IMR-90 (cell line): ENCODE data around the gene ZNF688. TPM values are rescaled to one million over a fixed set of nuclear protein-coding genes. Genes with fewer than 3 reads are reported as not detected.

Experiments
- ATAC-seq: fragments of 200-7000 bp; cut with Tn5 transposase; 2 replicates; pipeline ENCODE4 v1.9.1; 2020; ENCODE audit warnings: low read depth, mild to moderate bottlenecking, moderate library complexity
- BruUV-seq: library from RNA; stranded (reverse); fragments of 400-500 nt; replicated peaks from 2 replicates; lab custom pipeline; 2021; lab: Mats Ljungman, UMichigan
- CTCF ChIA-PET: fragments of 300-600 bp; formaldehyde crosslinking; extraction: SDS; loops from one replicate; lab custom pipeline; 2021; ENCODE audit warnings: antibody characterized with exemption; lab: Yijun Ruan, JAX
- POLR2A ChIA-PET: fragments of 300-600 bp; sonication (Branson Sonifier 250); formaldehyde crosslinking; loops from one replicate; lab custom pipeline; 2022; ENCODE audit warnings: antibody characterized with exemption; ENCODE audit not compliant: unreplicated experiment; lab: Charles Lee
- DNase-seq: peaks from one replicate; pipeline ENCODE4 v3.0.0; 2013
- H2AFZ ChIP-seq: replicated peaks from 2 replicates; pipeline ENCODE3; 2013; ENCODE audit warnings: low read length, mild to moderate bottlenecking; ENCODE audit not compliant: poor library complexity
- H2AK5ac ChIP-seq: 2 replicates; pipeline ENCODE4 v1.6.1; 2013; ENCODE audit warnings: low read depth, low read length, inconsistent platforms
- H2AK9ac ChIP-seq: replicated peaks from 2 replicates; pipeline ENCODE3; 2013; ENCODE audit warnings: mild to moderate bottlenecking, low read depth, low read length, moderate library complexity; ENCODE audit not compliant: poor library complexity
- H2BK120ac ChIP-seq: 2 replicates; pipeline ENCODE4 v1.6.1; 2013; ENCODE audit warnings: low read depth, low read length, inconsistent platforms
- H2BK15ac ChIP-seq: 3 replicates; pipeline ENCODE4 v1.6.1; 2013; ENCODE audit warnings: low read depth, low read length, inconsistent platforms
- H2BK20ac ChIP-seq: 2 replicates; pipeline ENCODE4 v1.6.1; 2013; ENCODE audit warnings: low read depth, mild to moderate bottlenecking, inconsistent platforms, low read length, moderate library complexity
- H2BK5ac ChIP-seq: 2 replicates; pipeline ENCODE4 v1.6.1; 2013; ENCODE audit warnings: mild to moderate bottlenecking, low read depth, low read length, inconsistent platforms; ENCODE audit not compliant: poor library complexity, severe bottlenecking
- H3K14ac ChIP-seq: replicated peaks from 2 replicates; pipeline ENCODE4 v1.6.1; 2013; ENCODE audit warnings: low read depth, low read length, inconsistent platforms
- H3K18ac ChIP-seq: 2 replicates; pipeline ENCODE4 v1.6.1; 2013; ENCODE audit warnings: low read depth, low read length, control low read depth
- H3K23ac ChIP-seq: 2 replicates; pipeline ENCODE4 v1.6.1; 2013; ENCODE audit warnings: low read depth, low read length, inconsistent platforms
- H3K27ac ChIP-seq: 2 replicates; pipeline ENCODE4 v1.5.1; 2013; ENCODE audit warnings: mild to moderate bottlenecking, control low read depth, low read length; ENCODE audit not compliant: insufficient read depth
- H3K27me3 ChIP-seq: 2 replicates; pipeline ENCODE4 v1.6.1; 2013; ENCODE audit warnings: low read length; ENCODE audit not compliant: control insufficient read depth, insufficient read depth
- H3K36me3 ChIP-seq: 2 replicates; pipeline ENCODE4 v1.6.1; 2013; ENCODE audit warnings: low read length, mixed read lengths; ENCODE audit not compliant: control insufficient read depth, insufficient read depth
- H3K4ac ChIP-seq: 2 replicates; pipeline ENCODE4 v1.6.1; 2013; ENCODE audit warnings: low read depth, low read length, inconsistent platforms
- H3K4me1 ChIP-seq: 2 replicates; pipeline ENCODE4 v1.6.1; 2013; ENCODE audit warnings: low read length, mixed read lengths; ENCODE audit not compliant: control insufficient read depth, insufficient read depth
- H3K4me2 ChIP-seq: 2 replicates; pipeline ENCODE4 v1.6.1; 2013; ENCODE audit warnings: low read depth, mild to moderate bottlenecking, control low read depth, low read length, moderate library complexity
- H3K4me3 ChIP-seq: 2 replicates; pipeline ENCODE4 v1.5.1; 2013; ENCODE audit warnings: low read depth, mild to moderate bottlenecking, control low read depth, low read length, moderate library complexity; ENCODE audit not compliant: insufficient read depth
- H3K56ac ChIP-seq: 2 replicates; pipeline ENCODE4 v1.6.1; 2013; ENCODE audit warnings: low read length, inconsistent platforms; ENCODE audit not compliant: insufficient read depth; ENCODE audit errors: extremely low read depth
- H3K79me1 ChIP-seq, 2 experiments: 2 replicates each; pipeline ENCODE4 v1.6.1; 2013; ENCODE audit warnings: low read length in 2 of 2, inconsistent platforms in 1 of 2, low read depth in 1 of 2
- H3K9ac ChIP-seq: 2 replicates; pipeline ENCODE4 v1.6.1; 2013; ENCODE audit warnings: low read depth, low read length, control low read depth
- H3K9me1 ChIP-seq: 2 replicates; pipeline ENCODE4 v1.6.1; 2013; ENCODE audit warnings: low read length, inconsistent platforms; ENCODE audit not compliant: insufficient read depth
- H3K9me3 ChIP-seq: 2 replicates; pipeline ENCODE4 v1.6.1; 2013; ENCODE audit warnings: low read length; ENCODE audit not compliant: control insufficient read depth, insufficient read depth
- H4K20me1 ChIP-seq: 2 replicates; pipeline ENCODE4 v1.6.1; 2013; ENCODE audit warnings: low read length, inconsistent platforms; ENCODE audit not compliant: insufficient read depth
- H4K5ac ChIP-seq: 2 replicates; pipeline ENCODE4 v1.6.1; 2013; ENCODE audit warnings: mild to moderate bottlenecking, low read depth, low read length, control low read depth
- H4K8ac ChIP-seq, 2 experiments: 2 replicates each; pipeline ENCODE4 v1.6.1; 2013; ENCODE audit warnings: low read depth in 2 of 2, low read length in 2 of 2, control low read depth in 1 of 2, inconsistent platforms in 1 of 2
- H4K91ac ChIP-seq: 2 replicates; pipeline ENCODE4 v1.6.1; 2013; ENCODE audit warnings: low read depth, low read length, inconsistent platforms; ENCODE audit not compliant: insufficient read depth
- BHLHE40 ChIP-seq: fragments of 150-350 bp; IDR thresholded peaks from 2 replicates; pipeline ENCODE4 v1.6.1; 2016; ENCODE audit warnings: mild to moderate bottlenecking, low read depth, low read length
- CEBPB ChIP-seq: IDR thresholded peaks from 2 replicates; pipeline ENCODE4 v1.6.1; 2012; ENCODE audit warnings: low read depth, low read length, improper control_type of control experiment
- CHD1 ChIP-seq: IDR thresholded peaks from 2 replicates; pipeline ENCODE4 v1.6.1; 2012; ENCODE audit warnings: low read depth, low read length, improper control_type of control experiment
- CTCF ChIP-seq: conservative IDR thresholded peaks from 2 replicates; pipeline ENCODE4 v1.5.1; 2012; ENCODE audit warnings: mild to moderate bottlenecking, low read depth, low read length, improper control_type of control experiment
- ELK1 ChIP-seq: fragments of 150-350 bp; IDR thresholded peaks from 2 replicates; pipeline ENCODE4 v1.6.1; 2016; ENCODE audit warnings: low read depth, mild to moderate bottlenecking, low read length, moderate library complexity, borderline replicate concordance
- FOS ChIP-seq: fragments of 150-350 bp; IDR thresholded peaks from 2 replicates; pipeline ENCODE4 v1.6.1; 2016; ENCODE audit warnings: low read depth, low read length
- MAFK ChIP-seq: IDR thresholded peaks from 2 replicates; pipeline ENCODE4 v1.6.1; 2012; ENCODE audit warnings: low read depth, low read length, improper control_type of control experiment
- MAZ ChIP-seq: IDR thresholded peaks from 2 replicates; pipeline ENCODE4 v1.6.1; 2012; ENCODE audit warnings: low read depth, mild to moderate bottlenecking, low read length, improper control_type of control experiment, moderate library complexity, borderline replicate concordance
- RAD21 ChIP-seq: IDR thresholded peaks from 2 replicates; pipeline ENCODE4 v1.6.1; 2012; ENCODE audit warnings: low read length, improper control_type of control experiment
- RFX5 ChIP-seq: IDR thresholded peaks from 2 replicates; pipeline ENCODE4 v1.8.0; 2012; ENCODE audit warnings: low read depth, mild to moderate bottlenecking, low read length, moderate library complexity
- USF2 ChIP-seq: fragments of 150-350 bp; IDR thresholded peaks from 2 replicates; pipeline ENCODE4 v1.6.1; 2017; ENCODE audit warnings: mild to moderate bottlenecking, antibody characterized with exemption, low read length, low read depth
- WGBS, 2 experiments: methylation state at CpG; one replicate each; pipeline versions ENCODE4 v1.1.5 to v1.1.7; 2013; ENCODE audit warnings: missing lambda C conversion rate in 2 of 2; ENCODE audit not compliant: insufficient read length in 1 of 2; ENCODE audit errors: extremely low coverage in 2 of 2; 5-methylcytosine and 5-hydroxymethylcytosine counted together
- dilution Hi-C: fragments of 300-500 bp; cut with HindIII; formaldehyde crosslinking; loops from one replicate; pipeline ENCODE4 v1.14.3; 2018; ENCODE audit warnings: low sequenced_read_pairs; ENCODE audit not compliant: unreplicated experiment
- in situ Hi-C: fragments of 300-500 bp; cut with MboI; formaldehyde crosslinking; loops from 3 replicates; pipeline ENCODE4 v1.14.3; 2019; ENCODE audit warnings: low sequenced_read_pairs, inconsistent platforms, mixed read lengths
- intact Hi-C: fragments of 100-400 bp; cut with micrococcal nuclease; formaldehyde crosslinking; loops from 2 replicates; pipeline ENCODE4 v1.10.0; 2022
- polyA plus RNA-seq, 3 experiments: library from polyadenylated mRNA; depleted of rRNA; stranded (reverse); fragments of >200 nt; gene quantifications; 2 replicates each; pipeline ENCODE4 v1.2.3, GENCODE V29; 2012; ENCODE audit warnings: low replicate concordance in 1 of 3
- total RNA-seq: library from RNA; depleted of rRNA; stranded (reverse); fragments of >200 nt; gene quantifications from 2 replicates; pipeline ENCODE4 v1.2.3, GENCODE V29; 2012

Gene ZNF688
- total and polyA plus RNA-seq, 2 of the 4 experiments (the other 2 are of a cell fraction): 1.8 to 3.7 TPM

- H4K5ac ChIP-seq: no peak overlapping the region
- H2AK9ac ChIP-seq: no peak overlapping the region
- no peak overlapping the region for H3K9ac ChIP-seq
- no TSS peak for BruUV-seq
- H3K18ac ChIP-seq: no peak overlapping the region
- no peaks in the 10 kb centered on the region for H4K20me1 ChIP-seq
- no peak overlapping the region for H2AK5ac ChIP-seq
- TF ChIP-seq RFX5 (no peak), FOS (no peak), RAD21 (no peak), BHLHE40 (no peak), ELK1 (no peak), CEBPB (no peak), MAFK (no peak), USF2 (no peak), CTCF (no peak), CHD1 (no peak), MAZ (no peak)
- H2AFZ ChIP-seq: no peak overlapping the region
- no peak overlapping the region for H2BK5ac ChIP-seq
- in situ Hi-C loops: no loop called here
- ChIA-PET CTCF (interaction anchor here (0.5 kb wide), 1 partner anchor 115 kb away, joined by 3 read pairs; no protein-coding TSS in a partner anchor), POLR2A (no interaction called here)
- no peak for DNase-seq
- no peak for ATAC-seq
- peaks cover 8% of the 10 kb centered on the region; the same call in 1 of the 2 replicates for H3K9me3 ChIP-seq
- WGBS, 2 experiments: no CpG with 5 or more reads among the region's 5 CpGs
- H3K79me1 ChIP-seq: no peaks in the 10 kb centered on the region
- no peaks in the 10 kb centered on the region for H3K36me3 ChIP-seq
- intact Hi-C loops: no loop called here
- H2BK15ac ChIP-seq: no peak overlapping the region
- H3K27me3 ChIP-seq: peaks cover 15% of the 10 kb centered on the region
- H3K9me1 ChIP-seq: no peaks in the 10 kb centered on the region
- H3K23ac ChIP-seq: no peak overlapping the region
- H3K56ac ChIP-seq: no peak overlapping the region
- H3K14ac ChIP-seq: no peak overlapping the region
- H3K4ac ChIP-seq: no peak overlapping the region
- H3K27ac ChIP-seq: no peak overlapping the region
- no peak overlapping the region for H2BK20ac ChIP-seq
- dilution Hi-C loops: no loop called here
- no peak overlapping the region for H2BK120ac ChIP-seq
- H3K4me3 ChIP-seq: no peak overlapping the region
- no peak overlapping the region for H4K8ac ChIP-seq
- no peak overlapping the region for H3K4me2 ChIP-seq
- H4K91ac ChIP-seq: no peak overlapping the region
- no peaks in the 10 kb centered on the region for H3K4me1 ChIP-seq
Observed at GRCh38 chr16:30619638-30620037, 48.1 kb upstream of the ZNF688 start.
